Upper lobe of left lung (tissue), 4 donors: ENCODE data around the gene RGSL1.

Experiments
- CTCF ChIP-seq, 6 experiments: fragments of 450-650 bp in 4 of 6; fragments of 200-600 bp in 2 of 6; sonication (generic) in 2 of 6; IDR thresholded peaks; one replicate each; pipeline ENCODE4 v1.5.1; 2016 to 2019; ENCODE audit warnings: antibody characterized with exemption in 6 of 6
- EP300 ChIP-seq, 4 donors: sonication (generic); formaldehyde crosslinking; IDR thresholded peaks; one replicate each; pipeline ENCODE4 v1.5.1; 2017; ENCODE audit warnings: antibody characterized with exemption in 4 of 4, control low read depth in 2 of 4
- POLR2A ChIP-seq, 4 donors: fragments of 450-650 bp; IDR thresholded peaks; one replicate each; pipeline ENCODE4 v1.5.1; 2016 to 2017; ENCODE audit warnings: antibody characterized with exemption in 4 of 4, mild to moderate bottlenecking in 2 of 4
- POLR2AphosphoS5 ChIP-seq, 2 donors: sonication (generic); formaldehyde crosslinking; IDR thresholded peaks; one replicate each; pipeline ENCODE4 v1.5.1; 2017; ENCODE audit warnings: antibody characterized with exemption in 2 of 2

GRCh38 chr1:182527680-182528079, 77.7 kb downstream of the RGSL1 start:
- TF ChIP-seq EP300 (IDR thresholded peaks at IDR 0.05) (no peak), POLR2AphosphoS5 (IDR thresholded peaks at IDR 0.05) (no peak), CTCF (IDR thresholded peaks at IDR 0.05) (no peak), POLR2A (IDR thresholded peaks at IDR 0.05) (no peak)
